COLO829 (cell line): Measurements from ENCODE around the gene TMEM45B.
"Not testable (repeated sequence)": the region's sequence is repeated elsewhere in the genome, so short reads cannot be mapped to it uniquely, and the experiment has no call there.

Source experiments
- DNase-seq: peaks from one replicate; pipeline ENCODE4 v3.0.0; 2012; ENCODE audit warnings: low spot score

The TMEM45B gene

DNA sequence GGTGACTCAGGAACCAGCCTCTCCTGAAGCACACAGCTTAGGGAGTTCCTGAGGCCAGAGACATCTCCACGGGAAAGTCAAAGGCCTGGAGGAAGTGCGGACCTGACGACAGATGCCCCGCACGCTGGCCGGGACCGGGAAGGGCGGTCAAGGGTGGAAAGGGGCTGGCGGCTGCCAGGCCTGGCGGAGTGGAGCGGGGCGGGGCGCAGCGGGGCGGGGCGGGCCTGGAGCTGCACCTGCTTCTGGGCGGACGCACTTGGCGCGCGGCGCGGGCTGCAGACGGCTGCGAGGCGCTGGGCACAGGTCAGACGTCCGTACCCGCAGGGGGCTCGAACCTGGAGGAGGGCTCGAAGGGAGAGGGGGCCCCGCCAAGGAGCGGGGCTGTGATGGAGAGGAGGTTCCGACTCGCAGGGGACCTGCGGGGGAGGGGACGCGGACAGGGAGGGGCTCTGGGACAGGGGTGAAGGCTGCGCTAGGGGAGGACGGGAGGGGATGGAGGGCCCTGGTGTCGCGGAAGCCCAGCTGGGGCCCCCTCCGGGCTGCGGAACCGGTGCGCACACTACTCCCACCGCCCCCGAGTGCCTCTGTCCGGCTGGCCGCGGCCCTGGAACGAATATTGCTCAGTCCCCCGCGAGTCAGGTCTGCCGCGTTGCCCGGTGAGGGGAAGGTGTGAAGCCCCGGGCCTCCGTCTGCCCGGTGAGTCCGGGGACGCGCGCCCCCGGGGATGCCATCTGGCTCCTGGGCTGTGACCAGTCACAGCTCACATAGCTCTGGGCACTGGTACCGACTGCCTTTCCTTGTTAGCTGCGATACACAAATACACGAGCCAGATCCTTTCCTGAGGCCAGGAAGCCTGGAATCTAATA is at the start of gene TMEM45B:
Gene TMEM45B, plus strand, starts transcription at position 253 of the 866 bp plus-strand sequence. CDS start 36,635 bp downstream, outside the sequence.
- no peak for DNase-seq

DNA sequence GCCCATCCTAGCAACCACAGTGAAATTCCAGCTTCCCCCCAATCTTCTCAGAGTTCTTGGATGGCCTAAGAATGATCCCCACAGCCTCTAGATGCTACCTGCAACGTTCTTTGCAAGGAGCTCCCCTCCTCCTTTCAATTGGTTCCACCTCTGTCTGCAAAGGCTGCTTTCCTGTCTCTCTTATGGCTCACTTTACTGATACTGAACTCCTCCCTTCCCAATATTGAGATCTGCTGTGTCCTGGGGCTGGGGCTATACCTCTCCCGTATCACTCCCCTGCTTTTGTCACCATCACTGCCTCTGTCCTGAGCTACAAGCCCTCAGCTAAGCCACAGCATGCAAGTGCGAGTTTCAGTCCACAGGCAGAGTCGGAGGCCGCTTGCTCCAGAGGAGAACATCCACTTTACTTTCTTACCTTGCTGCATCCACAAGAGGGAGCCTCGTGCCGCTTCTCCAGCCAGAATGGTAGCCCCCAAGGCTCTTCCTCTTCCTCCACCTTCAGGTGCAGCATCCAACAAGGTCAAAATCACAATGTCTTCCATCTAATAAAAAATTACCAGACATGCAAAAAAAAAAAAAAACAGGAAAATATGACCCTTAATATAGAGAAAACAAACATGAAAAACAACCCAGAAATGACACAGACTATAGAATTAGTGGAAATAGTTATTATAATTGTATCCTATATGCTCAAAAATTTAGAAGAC is 48.6 kb upstream of the TMEM45B start:
- no peak for DNase-seq

DNA sequence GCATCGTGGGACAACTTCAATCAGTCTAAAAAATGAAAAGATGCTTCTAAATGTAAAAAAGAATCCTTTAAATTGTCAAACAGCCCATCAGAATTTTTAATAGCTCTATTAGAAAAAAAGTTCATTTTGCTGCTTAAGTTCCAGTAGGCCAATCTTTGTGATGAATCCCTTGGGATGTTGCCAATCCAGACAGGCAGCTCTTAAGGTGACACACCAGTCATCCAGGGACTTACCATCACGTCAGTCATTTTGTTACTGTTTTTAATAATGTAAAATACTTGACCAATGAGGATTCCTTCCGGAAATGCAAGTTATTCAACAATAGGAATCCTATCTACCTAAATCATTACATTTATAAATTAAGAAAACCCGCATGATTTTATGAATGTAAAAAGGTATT is 47.8 kb upstream of the TMEM45B start:
- no peak for DNase-seq

DNA sequence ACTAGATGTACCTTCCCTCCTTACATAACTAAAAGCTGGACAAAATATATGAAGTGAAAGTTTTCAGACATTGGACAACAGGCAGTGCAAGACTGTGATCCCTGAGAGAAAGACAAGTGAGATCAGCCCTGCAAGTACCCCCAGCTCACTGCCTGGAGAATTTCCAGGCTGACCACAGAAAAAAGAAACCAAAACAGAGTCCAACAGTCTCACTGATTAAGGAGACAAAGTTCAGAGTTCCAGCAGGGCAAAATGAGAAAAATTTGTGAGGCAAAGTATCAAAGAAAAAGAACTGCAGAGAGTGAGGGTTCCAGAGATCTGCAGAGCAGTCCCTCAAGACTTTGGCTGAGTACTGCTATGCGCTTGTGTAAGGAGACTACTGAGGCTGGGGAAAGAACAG is 47.3 kb upstream of the TMEM45B start:
- no peak for DNase-seq

DNA sequence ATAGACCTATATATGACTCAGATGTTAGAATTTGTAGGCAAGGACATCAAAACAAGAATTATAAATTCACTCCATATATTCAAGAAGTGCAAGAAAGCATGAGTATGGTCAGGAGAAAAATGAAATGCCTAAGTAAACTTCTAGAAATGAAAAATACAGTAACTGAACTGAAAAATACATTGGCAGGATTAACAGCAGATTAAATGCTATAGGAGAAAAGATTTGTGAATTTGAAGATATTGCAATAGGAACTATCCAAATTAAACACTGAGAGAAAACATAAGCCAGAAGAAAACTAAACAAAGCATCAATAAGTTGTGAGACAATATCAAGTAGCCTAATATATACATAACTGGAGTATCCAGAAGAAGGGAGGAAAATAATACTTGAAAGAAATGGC is 46.6 kb upstream of the TMEM45B start:
- no peak for DNase-seq

DNA sequence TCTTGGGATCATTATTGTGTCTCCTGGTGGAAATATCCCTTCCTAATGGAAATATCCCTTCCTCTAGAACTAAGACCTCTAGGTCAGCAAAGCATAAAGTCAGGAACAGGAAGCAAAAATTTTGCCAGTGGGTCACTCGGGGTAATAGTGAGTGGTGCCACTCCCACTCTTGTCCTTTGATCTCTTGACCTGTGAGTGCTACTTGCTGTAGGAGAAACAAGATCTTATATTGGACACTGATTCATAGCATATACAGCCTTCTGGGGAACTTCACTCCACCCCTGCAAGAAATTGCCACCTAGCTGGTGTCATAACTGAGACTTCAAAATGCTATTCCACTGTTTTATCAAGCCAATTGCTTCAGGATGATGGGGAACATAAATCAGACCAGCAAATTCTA is 44.7 kb upstream of the TMEM45B start:
- no peak for DNase-seq

DNA sequence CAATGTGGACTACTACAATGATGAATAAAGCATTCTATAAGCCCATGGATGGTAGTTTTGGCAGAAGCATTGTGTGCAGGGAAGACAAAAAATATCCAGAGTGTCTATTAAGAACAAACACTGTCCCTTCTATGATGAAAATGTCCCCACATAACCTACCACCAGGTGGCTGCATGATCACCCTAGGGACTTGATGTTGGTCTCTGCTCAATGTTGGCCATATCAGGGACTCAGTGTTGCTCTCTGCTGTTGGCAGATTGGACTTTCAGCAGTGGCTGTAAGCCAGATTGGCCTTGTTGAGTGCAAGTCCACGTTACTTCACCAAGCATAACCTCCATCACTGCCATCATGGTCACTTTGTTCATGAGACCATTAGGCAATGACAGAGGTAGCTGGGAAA is 44.2 kb upstream of the TMEM45B start:
- DNase-seq: not testable (repeated sequence)

DNA sequence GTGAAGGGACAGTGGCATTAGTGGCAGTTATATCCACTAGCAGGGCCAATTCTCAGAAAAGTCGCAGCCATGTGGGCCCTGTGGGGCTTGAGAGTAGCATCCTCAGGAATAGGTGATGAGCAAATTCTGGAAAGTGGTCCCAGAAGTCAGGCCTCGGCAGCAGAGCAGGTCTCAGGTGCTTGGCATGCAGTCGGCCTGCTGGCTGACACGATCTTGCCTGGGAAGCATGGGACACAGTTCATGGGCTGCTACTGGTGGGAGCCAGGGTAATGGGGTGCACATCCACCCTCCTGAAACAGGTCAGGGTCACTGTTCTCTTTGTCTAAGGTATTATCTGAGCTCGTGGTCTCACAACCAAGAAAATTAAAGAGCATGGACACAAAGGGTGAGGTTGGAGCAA is 36.8 kb upstream of the TMEM45B start:
- DNase-seq: no peak

DNA sequence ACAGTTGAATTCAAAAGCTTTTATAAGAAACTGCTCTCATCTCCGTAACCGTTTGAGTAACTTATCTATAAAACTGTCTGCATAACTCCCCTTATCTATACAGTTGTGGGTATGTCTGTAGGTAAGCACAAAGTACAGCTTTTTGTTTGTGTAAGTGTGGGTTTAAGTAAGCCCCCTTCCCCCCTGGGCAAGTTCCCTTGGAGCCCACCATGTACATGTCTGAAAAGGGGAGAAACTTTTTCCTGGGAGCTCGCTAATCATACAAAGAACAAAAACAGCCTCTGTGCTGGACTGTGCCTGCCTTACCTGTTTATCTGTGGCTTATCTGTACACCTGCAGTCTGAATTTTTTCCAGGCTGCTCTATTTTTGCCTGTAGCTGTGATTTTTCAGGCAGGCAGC is 36.3 kb upstream of the TMEM45B start:
- DNase-seq: no peak

DNA sequence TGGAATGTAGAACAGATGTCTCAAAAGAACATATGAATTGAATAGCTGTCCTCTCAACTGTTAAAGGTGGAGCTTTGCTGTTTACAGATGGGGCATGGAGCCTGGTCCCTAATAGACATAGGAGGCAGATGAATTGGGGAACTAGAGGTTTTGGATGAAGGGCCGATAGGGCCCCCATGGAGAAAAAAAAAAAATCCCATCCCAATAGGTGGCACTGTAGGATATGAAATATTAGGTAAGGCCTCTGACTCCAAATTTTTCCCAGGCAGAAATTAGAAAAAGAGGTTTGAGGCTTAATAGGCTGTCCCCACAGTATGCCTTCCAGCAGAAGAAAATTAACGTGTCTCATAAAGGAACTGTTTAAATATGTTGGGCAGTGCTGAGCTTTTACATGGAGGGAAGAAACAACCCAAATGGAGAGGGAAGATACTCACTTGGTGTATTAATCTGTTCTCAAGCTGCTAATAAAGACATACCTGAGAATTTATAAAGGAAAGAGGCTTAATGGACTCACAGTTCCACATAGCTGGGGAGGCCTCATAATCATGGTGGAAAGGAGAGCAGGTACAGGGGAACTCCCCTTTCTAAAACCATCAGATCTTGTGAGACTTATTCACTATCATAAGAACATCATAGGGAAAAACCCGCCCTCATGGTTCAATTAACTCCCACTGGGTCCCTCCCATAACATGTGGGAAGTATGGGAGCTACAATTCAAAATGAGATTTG is 30.1 kb upstream of the TMEM45B start:
- DNase-seq: no peak

DNA sequence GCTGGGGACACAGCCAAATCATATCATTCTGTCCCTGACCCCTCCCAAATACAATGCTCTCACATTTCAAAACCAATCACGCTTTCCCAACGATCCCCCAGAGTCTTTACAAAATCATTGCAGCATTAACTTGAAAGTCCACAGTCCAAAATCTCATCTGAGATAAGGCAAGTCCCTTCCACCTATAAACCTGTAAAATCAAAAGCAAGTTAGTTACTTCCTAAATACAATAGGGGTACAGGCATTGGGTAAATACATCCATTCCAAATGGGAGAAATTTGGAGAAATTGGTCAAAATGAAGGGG is 29.6 kb upstream of the TMEM45B start:
- not testable (repeated sequence) for DNase-seq

DNA sequence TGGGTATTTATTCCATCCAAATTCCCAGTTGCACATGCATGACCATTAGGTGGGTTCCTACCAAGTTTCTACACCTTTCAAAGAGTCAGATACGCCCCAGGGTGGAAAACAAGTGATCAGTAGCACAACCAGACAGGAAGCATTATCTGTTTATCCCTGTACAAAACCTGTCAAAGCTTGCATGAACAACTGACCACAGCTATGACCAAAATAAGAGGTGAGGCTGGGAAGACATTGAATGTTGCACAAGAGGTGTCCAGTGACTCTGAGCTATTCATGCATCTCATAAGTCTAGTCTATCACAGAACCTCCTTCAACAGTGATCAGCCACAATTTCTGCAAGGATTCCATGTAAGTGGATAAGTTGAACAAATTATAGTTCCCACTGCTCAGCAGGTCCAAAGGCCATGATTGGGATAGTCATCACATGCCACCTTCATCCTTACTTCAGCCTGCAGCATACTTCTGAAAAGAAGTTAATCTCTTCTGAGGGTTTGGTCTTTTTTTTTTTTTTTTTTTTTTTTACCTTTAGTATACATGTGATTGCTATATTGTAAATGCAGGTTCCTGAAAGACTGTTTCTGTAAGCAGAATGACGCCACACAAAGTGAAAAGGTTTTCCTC is 28.0 kb upstream of the TMEM45B start:
- no peak for DNase-seq

DNA sequence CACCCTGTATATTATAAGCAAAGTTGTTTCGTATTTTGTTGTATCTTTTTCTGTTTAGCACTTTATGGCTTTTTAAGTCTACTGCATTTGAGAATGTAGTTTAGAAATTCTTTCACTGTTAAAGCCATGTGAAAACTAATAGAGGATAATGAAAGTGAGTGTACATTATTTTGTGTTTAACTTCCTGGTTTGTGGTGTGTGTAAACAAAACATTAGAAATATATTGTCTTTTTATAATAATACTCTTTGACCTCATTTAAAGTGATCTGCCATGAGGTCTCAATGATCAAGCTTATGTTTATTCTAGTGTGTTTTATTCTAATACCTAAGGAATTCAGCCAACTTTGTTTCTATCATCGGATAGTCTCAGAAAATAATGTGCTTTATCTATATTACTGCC is 27.4 kb upstream of the TMEM45B start:
- no peak for DNase-seq

DNA sequence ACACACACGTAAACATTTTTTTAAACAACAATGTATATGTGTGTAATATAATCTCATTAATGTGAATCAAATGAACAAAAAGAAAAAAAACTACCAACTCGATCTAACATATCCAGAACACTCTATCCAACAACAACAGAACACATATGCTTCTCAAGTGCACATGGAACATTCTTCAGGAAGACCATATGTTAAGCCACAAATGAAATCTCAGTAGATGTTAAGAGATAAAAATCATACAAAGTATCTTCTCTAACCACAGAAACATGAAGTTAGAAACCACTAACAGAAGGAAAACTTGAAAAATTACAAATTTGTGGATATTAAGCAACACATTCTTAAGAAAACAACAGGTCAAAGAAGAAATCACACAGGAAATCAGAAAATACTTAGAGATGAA is 25.5 kb upstream of the TMEM45B start:
- DNase-seq: no peak

DNA sequence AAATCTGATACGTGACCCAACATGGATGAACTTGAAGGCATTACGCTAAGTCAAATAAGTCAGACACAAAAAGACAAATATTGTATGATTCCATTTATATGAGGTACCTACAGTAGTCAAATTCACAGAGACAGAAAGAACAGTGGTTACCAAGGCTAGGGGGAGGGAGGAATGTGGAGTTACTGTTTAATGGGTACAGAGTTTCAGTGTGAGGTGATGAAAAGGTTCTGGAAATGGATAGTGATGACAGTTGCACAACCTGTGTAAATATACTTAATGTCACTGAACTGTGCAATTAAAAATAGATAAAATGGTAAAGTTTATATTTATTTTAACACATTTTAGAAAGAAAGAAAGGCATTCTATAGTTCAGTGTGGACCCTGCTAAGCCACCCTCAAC is 24.1 kb upstream of the TMEM45B start:
- DNase-seq: no peak

DNA sequence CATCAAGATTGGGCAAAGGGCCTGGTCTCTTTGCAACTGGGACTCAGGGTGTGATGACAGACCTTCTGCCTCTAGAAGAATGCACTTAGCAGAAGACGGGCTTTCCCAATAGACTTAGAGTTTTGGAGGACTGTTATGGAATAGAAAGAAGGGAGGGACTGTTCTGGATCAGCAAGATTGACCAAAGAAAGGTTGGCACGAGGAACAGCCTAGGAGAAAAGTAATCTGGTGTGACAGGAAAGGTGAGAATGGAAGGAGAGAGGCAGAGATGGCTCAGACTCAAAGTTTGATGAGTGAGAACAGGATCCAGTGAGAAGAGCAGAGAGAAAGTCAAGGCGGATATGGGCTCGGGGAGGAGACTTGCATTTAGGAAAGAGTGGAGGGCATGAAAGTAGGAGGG is 23.0 kb upstream of the TMEM45B start:
- no peak for DNase-seq

DNA sequence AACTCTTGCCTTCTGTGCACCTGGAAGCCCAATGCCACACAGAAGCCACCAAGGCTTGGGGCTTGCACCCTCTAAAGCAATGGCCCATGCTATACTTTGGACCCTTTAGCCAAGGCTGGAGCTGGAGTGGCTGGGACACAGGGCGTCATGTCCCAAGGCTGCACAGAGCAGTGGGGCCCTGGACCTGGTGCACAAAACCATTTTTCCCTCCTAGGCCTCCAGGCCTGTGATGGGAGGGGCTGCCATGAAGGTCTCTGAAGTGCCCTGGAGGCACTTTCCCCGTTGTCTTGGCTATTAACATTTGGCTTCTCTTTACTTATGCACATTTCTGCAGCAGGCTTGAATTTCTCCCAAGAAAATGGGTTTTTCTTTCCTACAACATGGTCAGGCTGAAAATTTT is 20.6 kb upstream of the TMEM45B start:
- no peak for DNase-seq

DNA sequence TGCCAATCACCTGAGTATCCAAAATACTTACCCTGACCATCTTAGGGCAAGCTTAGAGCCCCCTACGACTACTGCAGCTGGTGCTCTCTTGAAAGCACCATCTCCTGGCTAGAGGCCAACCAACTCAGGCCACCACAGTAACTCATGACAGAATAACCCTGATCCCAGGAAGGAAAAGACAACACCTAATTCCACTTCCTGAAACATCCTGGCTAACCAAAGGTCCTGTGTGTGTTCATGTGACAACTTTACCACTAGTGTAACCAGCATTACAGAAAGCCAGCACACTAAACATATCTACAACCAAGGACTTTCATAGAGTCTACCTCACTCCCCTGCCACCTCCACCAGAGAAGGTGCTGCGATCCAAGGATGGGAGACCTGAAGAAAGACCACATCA is 17.4 kb upstream of the TMEM45B start:
- no peak for DNase-seq

DNA sequence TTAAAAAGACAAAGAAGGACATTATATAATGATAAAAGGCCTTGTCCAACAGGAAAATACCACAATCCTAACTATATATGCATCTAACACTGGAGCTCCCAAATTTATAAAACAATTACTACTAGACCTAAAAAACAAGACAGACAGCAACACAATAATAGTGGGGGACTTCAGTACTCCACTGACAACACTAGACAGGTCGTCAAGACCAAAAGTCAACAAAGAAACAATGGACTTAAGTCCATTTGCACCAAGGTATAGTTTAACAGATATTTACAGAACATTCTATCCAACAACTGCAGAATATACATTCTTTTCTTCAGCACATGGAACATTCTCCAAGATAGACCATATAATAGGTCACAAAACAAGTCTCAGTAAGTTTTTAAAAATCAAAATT is 15.5 kb upstream of the TMEM45B start:
- DNase-seq: not testable (repeated sequence)

DNA sequence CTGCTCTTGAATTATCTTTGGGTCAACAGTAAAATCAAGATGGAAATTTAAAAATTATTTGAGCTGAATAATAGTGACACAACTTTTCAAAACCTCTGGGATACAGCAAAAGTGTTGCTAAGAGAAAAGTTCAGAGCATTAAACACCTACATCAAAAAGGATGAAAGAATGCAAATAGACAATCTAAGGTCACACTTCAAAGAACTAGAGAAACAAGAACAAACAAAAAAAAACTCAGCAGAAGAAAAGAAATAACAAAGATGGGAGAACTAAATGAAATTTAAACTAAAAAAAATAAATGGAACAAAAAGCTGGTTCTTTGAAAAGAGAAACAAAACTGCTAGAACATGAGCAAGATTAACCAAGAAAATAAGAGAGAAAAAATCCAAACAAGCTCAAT is 15.0 kb upstream of the TMEM45B start:
- no peak for DNase-seq

DNA sequence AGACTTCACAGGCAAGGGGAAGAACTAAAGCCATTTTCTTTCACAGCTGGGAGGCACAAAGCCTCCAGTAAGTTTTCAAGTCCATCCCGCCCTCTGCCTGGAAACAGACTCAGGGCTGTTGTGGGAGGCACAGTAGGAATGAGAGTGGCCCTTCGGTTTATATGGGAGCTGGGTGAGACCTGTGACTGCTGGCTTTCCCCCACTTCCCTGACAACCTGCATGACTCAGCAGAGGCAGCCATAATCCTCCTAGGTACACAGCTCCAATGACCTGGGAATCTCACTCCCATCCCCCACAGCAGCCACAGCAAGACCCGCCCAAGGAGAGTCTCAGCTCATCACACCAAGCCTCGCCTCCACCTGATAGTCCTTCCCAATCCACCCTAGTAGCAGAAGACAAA is 12.1 kb upstream of the TMEM45B start:
- no peak for DNase-seq

DNA sequence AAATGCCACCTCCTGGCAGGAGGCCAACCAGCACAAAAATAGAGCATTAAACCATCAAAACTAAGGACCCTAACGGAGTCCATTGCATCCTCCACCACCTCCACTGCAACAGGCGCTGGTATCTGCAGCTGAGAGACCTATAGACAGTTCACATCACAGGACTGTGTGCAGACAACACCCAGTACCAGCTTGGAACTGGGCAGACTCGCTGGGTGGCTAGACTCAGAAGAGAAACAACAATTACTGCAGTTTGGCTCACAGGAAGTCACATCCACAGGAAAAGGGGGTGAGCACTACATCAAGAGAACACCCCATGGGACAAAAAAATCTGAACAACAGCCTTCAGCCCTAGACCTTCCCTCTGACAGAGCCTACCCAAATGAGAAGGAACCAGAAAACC is 11.6 kb upstream of the TMEM45B start:
- no peak for DNase-seq

DNA sequence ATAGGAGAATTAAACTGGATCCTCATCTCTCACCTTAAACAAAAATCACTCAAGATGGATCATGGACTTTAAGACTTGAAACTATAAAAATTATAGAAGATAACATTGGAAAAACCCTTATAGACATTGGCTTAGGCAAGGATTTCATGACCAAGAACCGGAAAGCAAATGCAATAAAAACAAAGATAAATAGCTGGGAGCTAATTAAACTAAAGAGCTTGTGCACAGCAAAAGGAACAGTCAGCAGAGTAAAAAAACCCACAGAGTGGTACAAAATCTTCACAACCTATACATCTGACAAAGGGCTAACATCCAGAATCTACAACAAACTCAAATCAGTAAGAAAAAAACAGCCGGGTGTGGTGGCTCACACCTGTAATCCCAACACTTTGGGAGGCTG is 7.4 kb upstream of the TMEM45B start:
- not testable (repeated sequence) for DNase-seq
